A673 (cell line): ENCODE measurements around the gene IQCN.
A peak's percentile ranks its signal among the peaks of the same experiment; 100 is the strongest.

ENCODE experiments used
- EZH2 ChIP-seq: fragments of 200-600 bp; sonication (generic); IDR thresholded peaks from 2 replicates; pipeline ENCODE4 v1.6.1; 2017; ENCODE audit warnings: borderline replicate concordance, low read depth, mild to moderate bottlenecking, mixed read lengths, antibody characterized with exemption, low read length; ENCODE audit not compliant: poor library complexity, severe bottlenecking
- TF ChIP-seq, protein P1 (sequence below): fragments of 300-800, 200-600 bp; sonication (generic); conservative IDR thresholded peaks from 2 replicates; pipeline ENCODE4 v1.5.1; 2017; ENCODE audit warnings: low read depth, mild to moderate bottlenecking, antibody characterized with exemption, low read length, moderate library complexity, mixed read lengths

DNA sequence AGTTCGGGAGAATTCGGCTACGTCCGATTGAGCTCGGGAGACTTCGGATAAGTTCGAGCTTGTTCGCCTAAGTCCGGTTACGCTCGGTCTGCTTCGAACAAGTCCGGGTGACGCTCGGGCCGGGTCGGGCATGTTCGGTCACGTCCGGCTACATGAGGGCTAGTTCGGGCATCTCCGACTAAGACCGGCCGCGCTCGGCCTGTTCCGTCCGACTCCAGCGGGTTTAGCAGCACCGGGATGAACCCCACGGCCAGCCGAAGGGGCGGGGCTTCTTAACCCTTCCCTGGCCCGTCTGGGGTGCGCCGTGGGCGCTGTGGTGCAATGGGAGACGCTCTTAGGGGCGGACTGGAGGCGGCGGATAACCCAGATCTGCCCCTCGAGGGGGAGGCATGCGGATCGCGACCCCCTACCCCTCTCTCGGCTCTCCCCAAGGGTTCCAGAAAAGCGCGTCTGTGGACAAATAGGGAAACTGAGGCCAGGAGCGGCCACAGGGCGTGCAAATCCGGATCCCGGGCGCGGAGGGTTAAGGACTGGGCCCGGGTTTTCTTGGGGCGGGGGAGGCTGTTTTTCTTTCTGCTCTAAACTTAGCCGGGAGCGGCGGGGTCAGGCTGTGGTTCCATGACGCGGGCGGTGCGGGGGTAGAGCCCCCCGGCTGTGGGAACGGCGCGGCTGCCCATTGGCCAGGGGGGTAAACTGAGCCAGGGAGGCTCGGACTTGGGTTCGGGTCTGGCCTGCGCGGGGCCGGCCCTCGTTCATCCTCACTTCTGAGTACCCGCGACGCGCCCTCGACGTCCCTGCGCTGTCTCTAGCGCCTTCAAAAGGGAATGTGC, 49.5 kb downstream of the IQCN start:
- TF ChIP-seq, protein P1, sequence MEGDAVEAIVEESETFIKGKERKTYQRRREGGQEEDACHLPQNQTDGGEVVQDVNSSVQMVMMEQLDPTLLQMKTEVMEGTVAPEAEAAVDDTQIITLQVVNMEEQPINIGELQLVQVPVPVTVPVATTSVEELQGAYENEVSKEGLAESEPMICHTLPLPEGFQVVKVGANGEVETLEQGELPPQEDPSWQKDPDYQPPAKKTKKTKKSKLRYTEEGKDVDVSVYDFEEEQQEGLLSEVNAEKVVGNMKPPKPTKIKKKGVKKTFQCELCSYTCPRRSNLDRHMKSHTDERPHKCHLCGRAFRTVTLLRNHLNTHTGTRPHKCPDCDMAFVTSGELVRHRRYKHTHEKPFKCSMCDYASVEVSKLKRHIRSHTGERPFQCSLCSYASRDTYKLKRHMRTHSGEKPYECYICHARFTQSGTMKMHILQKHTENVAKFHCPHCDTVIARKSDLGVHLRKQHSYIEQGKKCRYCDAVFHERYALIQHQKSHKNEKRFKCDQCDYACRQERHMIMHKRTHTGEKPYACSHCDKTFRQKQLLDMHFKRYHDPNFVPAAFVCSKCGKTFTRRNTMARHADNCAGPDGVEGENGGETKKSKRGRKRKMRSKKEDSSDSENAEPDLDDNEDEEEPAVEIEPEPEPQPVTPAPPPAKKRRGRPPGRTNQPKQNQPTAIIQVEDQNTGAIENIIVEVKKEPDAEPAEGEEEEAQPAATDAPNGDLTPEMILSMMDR: no peak
- TF ChIP-seq EZH2: peak; percentile 19
